ENCODE measurements around the gene VAMP3. TPM values are rescaled to one million over a fixed set of nuclear protein-coding genes. Genes with fewer than 3 reads are reported as not detected.
"Not testable (repeated sequence)": the region's sequence is repeated elsewhere in the genome, so short reads cannot be mapped to it uniquely, and the experiment has no call there.

Gene VAMP3
- total RNA-seq, 1 donor from 2014 or later: 122 TPM

GRCh38 chr1:7769673-7770412 is 1.3 kb upstream of the VAMP3 start:
- DNase-seq: no peak

GRCh38 chr1:7770669-7770996 is 463 bp upstream of the VAMP3 start:
- DNase-seq: no peak

GRCh38 chr1:7771823-7772299 is 765 bp downstream of the VAMP3 start:
- DNase-seq: peak; percentile 31

DNA sequence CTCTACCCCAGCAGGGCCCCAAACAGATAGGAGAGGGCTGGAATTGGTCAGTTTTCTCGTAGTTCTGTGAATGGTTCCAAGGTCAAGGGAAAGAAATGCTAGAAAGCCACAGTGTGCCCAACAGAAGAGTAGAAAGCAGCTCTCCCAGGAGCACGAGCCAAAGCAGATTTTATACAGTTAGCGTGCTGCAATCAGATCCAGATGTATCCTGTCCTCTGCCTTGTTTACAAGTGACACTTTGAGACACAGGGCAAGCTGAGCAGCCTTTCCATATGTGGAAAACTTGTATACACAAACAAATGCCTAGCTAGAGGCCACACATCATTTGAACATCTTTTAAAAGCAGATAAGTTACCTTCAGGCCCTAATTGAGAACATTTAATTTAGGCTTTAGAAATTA is 6.5 kb downstream of the VAMP3 start:
- no peak for DNase-seq

- DNase-seq: no peak
Measured at GRCh38 chr1:7778133-7778628, 7.1 kb downstream of the VAMP3 start.

GRCh38 chr1:7780976-7781375 is 9.9 kb downstream of the VAMP3 start:
- DNase-seq: no peak

DNA sequence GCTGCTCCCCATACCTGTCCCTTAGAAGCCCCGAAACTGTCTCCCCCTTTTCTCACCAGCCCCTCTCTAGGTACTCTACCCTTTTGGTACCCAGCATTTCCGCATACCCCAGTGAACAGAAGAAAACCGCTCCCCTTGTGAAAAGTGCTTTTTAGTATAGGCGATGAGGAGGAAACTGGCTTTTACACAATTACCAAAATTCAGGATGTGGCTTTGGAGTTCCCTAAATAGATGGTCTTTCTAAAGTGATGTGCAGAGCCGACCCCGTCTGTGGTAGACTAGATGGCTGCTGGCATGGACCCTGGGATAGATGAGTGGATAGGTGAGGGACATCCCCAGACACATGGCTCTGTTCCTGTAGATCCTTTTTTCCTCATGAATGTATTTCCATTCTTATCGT is 10.4 kb downstream of the VAMP3 start:
- no peak for DNase-seq

- no peak for DNase-seq
Measured at GRCh38 chr1:7781923-7782495, 10.9 kb downstream of the VAMP3 start.

- DNase-seq: peak; percentile 70
Measured at GRCh38 chr1:7783178-7783711, 12.1 kb downstream of the VAMP3 start.

DNA sequence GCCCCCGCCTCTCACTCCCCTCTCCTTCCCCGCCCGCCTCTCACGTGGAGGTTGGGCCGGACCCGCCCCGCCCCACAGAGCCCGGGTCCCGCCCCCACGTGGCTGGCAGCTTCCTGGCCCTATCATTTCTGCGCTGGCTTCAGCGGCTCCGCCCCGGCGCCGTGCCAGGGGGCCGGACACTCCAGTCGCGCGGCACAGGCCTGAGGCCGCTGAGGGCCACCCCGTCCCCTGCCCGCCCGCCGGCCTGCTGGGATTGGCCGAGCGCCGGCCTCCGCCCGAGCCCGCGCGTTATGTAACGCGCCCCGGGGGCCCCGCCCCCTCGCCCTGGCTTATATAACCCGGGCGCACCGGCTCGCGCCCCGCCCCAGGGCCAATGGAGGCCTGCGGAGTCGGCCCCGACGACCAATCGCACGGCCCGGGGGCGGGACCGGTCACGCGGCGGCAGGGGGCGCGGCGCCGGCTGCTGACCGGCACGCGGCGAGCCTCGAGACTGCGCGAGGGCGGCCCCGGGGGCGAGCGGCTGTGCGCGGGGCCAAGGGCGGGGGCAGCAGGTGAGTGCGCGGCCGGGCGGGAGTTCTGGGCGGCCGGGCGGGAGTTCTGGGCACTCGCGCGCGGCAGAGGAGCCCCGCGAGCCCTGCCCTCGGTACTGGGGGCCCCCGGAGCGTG is 12.9 kb downstream of the VAMP3 start, which contains the start of gene PER3:
Gene PER3, plus strand, starts transcription at position 466 of the 666 bp plus-strand sequence. CDS start 587 bp downstream, outside the sequence.
- DNase-seq: peak; percentile 98

GRCh38 chr1:7784492-7785071 is 13.5 kb downstream of the VAMP3 start:
- DNase-seq: peak; percentile 7

DNA sequence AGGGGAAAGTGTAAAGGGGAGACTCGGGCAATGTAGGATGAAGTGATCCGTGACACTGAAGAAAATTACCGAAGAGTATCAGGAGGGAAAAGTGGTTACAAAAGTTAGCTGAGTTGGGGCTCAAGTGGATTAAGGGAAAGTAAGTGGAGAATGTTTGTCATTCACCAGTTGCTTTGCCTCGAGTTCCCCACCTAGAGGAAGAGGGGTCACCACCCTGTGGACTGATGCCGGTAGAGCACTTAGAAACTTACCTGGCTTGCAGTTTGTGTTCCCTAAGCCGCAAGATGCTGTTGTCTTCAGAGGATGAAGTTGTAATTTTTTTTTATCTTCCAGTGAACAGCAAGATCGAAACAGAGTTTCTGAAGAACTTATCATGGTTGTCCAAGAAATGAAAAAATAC is 14.0 kb downstream of the VAMP3 start:
- no peak for DNase-seq

- DNase-seq: no peak
Measured at GRCh38 chr1:7786795-7787194, 15.7 kb downstream of the VAMP3 start.

DNA sequence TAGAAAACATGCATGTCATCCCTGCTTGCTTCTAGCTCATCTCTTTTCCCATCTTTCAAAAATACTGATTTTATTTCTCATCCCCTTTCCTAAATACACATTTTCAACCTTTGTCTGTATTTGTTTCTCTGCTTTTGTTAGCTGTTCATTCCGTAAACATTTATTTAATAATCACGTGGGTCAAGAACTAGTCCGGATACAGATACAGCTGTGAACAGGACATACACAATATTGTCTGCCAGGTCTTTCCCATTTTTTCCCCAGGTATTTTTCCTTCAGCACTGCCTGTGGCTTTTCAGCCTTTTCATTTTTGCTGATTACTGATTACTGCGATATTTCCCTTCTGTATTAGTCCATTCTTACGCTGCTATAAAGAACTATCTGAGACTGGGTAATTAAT is 18.7 kb downstream of the VAMP3 start:
- no peak for DNase-seq

- DNase-seq: not testable (repeated sequence)
Measured at GRCh38 chr1:7791027-7791426, 19.9 kb downstream of the VAMP3 start.

GRCh38 chr1:7795406-7795805 is 24.3 kb downstream of the VAMP3 start:
- no peak for DNase-seq

GRCh38 chr1:7805460-7805859 is 34.4 kb downstream of the VAMP3 start:
- DNase-seq: no peak

DNA sequence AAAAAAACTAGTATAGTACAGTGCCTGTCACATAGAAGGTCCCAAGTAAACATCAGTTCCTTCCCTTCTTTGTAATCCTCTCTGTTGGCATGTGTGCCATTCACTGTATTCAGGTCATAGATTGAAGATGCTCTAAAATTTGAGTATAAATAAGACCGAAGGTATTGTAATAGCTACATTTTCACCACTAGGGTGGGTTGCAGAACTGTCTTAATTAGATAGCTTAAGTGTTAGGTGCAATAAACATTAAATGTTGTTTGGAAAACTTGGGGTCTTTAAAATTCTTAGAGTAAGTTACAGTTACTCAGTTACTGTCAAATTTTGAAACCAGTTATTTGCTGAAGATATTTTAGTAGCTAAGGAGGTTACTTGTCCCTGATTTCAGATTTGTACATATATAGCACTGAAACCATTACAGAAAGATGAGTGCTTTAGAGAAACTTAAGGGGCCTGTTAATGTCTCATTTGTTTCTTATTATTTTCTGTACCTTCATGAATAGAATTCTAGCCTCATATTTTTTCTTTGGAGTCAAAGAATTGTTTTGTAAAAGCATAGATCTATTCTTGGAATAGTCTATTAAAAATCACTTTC is 37.3 kb downstream of the VAMP3 start:
- DNase-seq: peak; percentile 67

GRCh38 chr1:7809742-7810141 is 38.6 kb downstream of the VAMP3 start:
- no peak for DNase-seq

- peak; percentile 75 for DNase-seq
Measured at GRCh38 chr1:7810395-7810794, 39.3 kb downstream of the VAMP3 start.

DNA sequence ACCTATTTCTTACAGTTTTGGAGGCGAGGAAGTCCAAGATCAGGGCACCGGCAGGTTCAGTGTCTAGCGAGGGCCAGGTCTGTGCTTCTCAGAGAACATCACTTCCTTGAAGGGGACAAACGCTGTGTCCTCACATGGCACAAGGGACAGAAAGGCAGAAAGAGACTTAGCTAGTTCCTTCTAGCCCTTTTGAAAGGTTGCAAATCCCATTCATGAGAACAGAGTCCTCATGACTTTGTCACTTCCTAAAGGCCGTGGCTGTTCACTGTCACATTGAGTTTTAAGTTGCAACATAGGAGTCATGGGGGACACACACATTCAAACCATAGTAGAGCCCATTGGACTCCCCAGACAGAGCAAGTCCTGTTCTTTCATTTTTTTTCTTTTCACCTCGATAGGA is 40.4 kb downstream of the VAMP3 start:
- no peak for DNase-seq

DNA sequence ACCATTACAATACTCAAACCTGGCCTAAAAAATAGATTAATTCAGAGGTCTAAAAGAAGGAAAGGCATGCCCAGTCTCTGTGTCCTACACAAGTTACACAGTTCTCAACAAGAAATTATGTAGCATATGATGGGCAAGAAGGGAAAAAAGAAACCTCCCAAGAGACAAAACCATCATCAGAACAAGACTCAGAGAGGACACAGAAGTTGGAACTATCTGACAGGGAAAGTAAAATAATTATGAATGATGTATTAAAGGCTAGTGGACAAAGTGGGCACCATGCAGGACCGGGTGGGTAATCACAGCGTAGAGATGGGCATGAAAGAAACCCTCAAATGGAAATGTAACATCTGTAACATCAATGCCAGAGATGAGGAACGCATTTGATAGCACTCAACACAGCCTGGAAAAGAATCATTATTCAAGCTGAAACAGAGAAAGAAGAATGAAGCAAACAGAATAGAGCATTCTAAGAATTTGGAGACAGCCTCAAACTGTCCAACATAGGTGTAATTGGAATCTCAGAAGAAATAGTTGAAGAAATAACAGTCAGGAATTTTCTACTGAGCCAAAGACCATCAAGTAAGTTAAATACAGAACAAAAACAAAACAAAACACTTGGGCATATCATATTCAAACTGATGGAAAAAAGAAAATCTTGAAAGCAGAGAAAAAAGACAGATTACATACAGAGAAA is 42.7 kb downstream of the VAMP3 start:
- DNase-seq: no peak
